Activated CD8-positive, alpha-beta T cell treated with anti-CD3 and anti-CD28 coated beads for 36 hours (primary cell): ENCODE measurements around the gene CYP2A6. TPM values are rescaled to one million over a fixed set of nuclear protein-coding genes. Genes with fewer than 3 reads are reported as not detected.
"Not testable (repeated sequence)": the region's sequence is repeated elsewhere in the genome, so short reads cannot be mapped to it uniquely, and the experiment has no call there.

Experiments
- ATAC-seq: fragments of 200-7000 bp; cut with Tn5 transposase; one replicate; pipeline ENCODE4 v1.10.0; 2021; ENCODE audit warnings: mild to moderate bottlenecking, moderate library complexity
- CTCF ChIA-PET: fragments of 350-600 bp; sonication (Branson Sonifier 250); formaldehyde crosslinking; loops from one replicate; lab custom pipeline; 2021; ENCODE audit warnings: antibody characterized with exemption; lab: Charles Lee
- POLR2A ChIA-PET: fragments of 350-600 bp; sonication (Branson Sonifier 250); formaldehyde crosslinking; loops from one replicate; lab custom pipeline; 2021; ENCODE audit warnings: antibody characterized with exemption; lab: Charles Lee
- DNase-seq: peaks from one replicate; pipeline ENCODE4 v3.0.0-alpha.2; 2020
- H3K27ac Mint-ChIP-seq: one replicate; pipeline ENCODE4 v1.8.0; 2021; ENCODE audit warnings: mild to moderate bottlenecking, mixed read lengths
- H3K27me3 Mint-ChIP-seq: one replicate; pipeline ENCODE4 v1.8.0; 2021; ENCODE audit warnings: mixed read lengths
- H3K36me3 Mint-ChIP-seq: one replicate; pipeline ENCODE4 v1.8.0; 2021; ENCODE audit warnings: low read depth, mixed read lengths
- H3K4me1 Mint-ChIP-seq: one replicate; pipeline ENCODE4 v1.8.0; 2021; ENCODE audit warnings: low read depth, mixed read lengths
- H3K4me3 Mint-ChIP-seq: one replicate; pipeline ENCODE4 v1.8.0; 2021; ENCODE audit warnings: mild to moderate bottlenecking, moderate library complexity, mixed read lengths
- H3K9me3 Mint-ChIP-seq: one replicate; pipeline ENCODE4 v1.8.0; 2021; ENCODE audit warnings: mixed read lengths
- CTCF ChIP-seq: fragments of 200-600 bp; IDR thresholded peaks from one replicate; pipeline ENCODE4 v1.8.0; 2022; ENCODE audit warnings: antibody characterized with exemption, mild to moderate bottlenecking
- intact Hi-C: fragments of 100-400 bp; cut with micrococcal nuclease; formaldehyde crosslinking; loops from one replicate; pipeline ENCODE4 v1.10.0; 2022
- total RNA-seq, 2 experiments: library from RNA; stranded (reverse); gene quantifications; one replicate each; pipeline ENCODE4 v1.2.3, GENCODE V29; 2021

Gene CYP2A6
- total RNA-seq, 2 experiments from 2014 or later, result 0.41 TPM; not detected in 1

GRCh38 chr19:40822704-40823553 is 27.3 kb downstream of the CYP2A6 start:
- H3K36me3 Mint-ChIP-seq, DNase-seq, POLR2A ChIA-PET, ATAC-seq, H3K27ac Mint-ChIP-seq, CTCF ChIA-PET, intact Hi-C loops, H3K9me3 Mint-ChIP-seq, H3K27me3 Mint-ChIP-seq, H3K4me3 Mint-ChIP-seq: not testable (repeated sequence)
- H3K4me1 Mint-ChIP-seq, result peaks cover 32% of the 10 kb centered on the region

GRCh38 chr19:40822161-40822560 is 28.1 kb downstream of the CYP2A6 start:
- POLR2A ChIA-PET, result no interaction called here
- DNase-seq, result no peak
- Mint-ChIP-seq H3K27ac (no peak overlapping the region), H3K36me3 (peaks cover 4% of the 10 kb centered on the region), H3K27me3 (no peaks in the 10 kb centered on the region), H3K9me3 (no peaks in the 10 kb centered on the region), H3K4me1 (peaks cover 33% of the 10 kb centered on the region), H3K4me3 (no peak overlapping the region)
- ATAC-seq, result no peak
- intact Hi-C loops, result no loop called here
- TF ChIP-seq CTCF, result no peak
- CTCF ChIA-PET, result no interaction called here

- H3K27ac Mint-ChIP-seq, result peak overlapping the region; percentile 38
- H3K4me1 Mint-ChIP-seq, result peaks cover 20% of the 10 kb centered on the region
- not testable (repeated sequence) for H3K36me3 Mint-ChIP-seq, H3K9me3 Mint-ChIP-seq, H3K27me3 Mint-ChIP-seq, H3K4me3 Mint-ChIP-seq, ATAC-seq
- peak; percentile 73 for DNase-seq
- intact Hi-C loops, result loop anchor here (5.0 kb wide), 1 partner anchor 157 kb away; no protein-coding TSS in a partner anchor
- peak; percentile 86 for TF ChIP-seq CTCF
- ChIA-PET CTCF (interaction anchor here (0.6 to 3.1 kb wide), 20 partner anchors 10 to 271 kb away, joined by 3 to 42 read pairs (median 4); partner anchors contain the start of genes ACTMAP, COQ8B, ITPKC and RAB4B), POLR2A (interaction anchor here (1.0 to 2.1 kb wide), 2 partner anchors 128 to 156 kb away, joined by 3 to 8 read pairs; no protein-coding TSS in a partner anchor)
Observed at GRCh38 chr19:40819479-40820234, 30.6 kb downstream of the CYP2A6 start.

- not testable (repeated sequence) for H3K27me3 Mint-ChIP-seq, H3K36me3 Mint-ChIP-seq, H3K9me3 Mint-ChIP-seq
- ChIA-PET POLR2A (interaction anchor here (0.6 to 2.1 kb wide), 3 partner anchors 64 to 156 kb away, joined by 3 to 8 read pairs (median 3); no protein-coding TSS in a partner anchor), CTCF (interaction anchor here (0.8 to 3.1 kb wide), 17 partner anchors 9 to 270 kb away, joined by 3 to 42 read pairs (median 4); partner anchors contain the start of genes ACTMAP, COQ8B, ITPKC and RAB4B)
- peak; percentile 86 for DNase-seq
- ATAC-seq, result peak; percentile 96
- intact Hi-C loops, result loop anchor here (5.0 kb wide), 1 partner anchor 156 kb away; no protein-coding TSS in a partner anchor
- H3K4me1 Mint-ChIP-seq, result peaks cover 20% of the 10 kb centered on the region
- H3K4me3 Mint-ChIP-seq, result peak overlapping the region; percentile 59
- H3K27ac Mint-ChIP-seq, result peak overlapping the region; percentile 53
- peak; percentile 48 for TF ChIP-seq CTCF
Observed at GRCh38 chr19:40818480-40819399, 31.5 kb downstream of the CYP2A6 start.
